Measurements from ENCODE around the gene C14orf180.

C14orf180 gene

GRCh38 chr14:104579507-104579906, at the start of gene C14orf180:
Gene C14orf180 (plus strand): TSS chr14:104579764. CDS start chr14:104586431, 6,667 bp downstream.
- DNase-seq = no peak

- DNase-seq = no peak
These were observed 48.9 kb upstream of the C14orf180 start for GRCh38 chr14:104530646-104531045.

- no peak for DNase-seq
These were observed 48.0 kb upstream of the C14orf180 start for GRCh38 chr14:104531421-104532190.

GRCh38 chr14:104532191-104532555, 47.4 kb upstream of the C14orf180 start:
- DNase-seq = no peak

- DNase-seq = no peak
These were observed 45.5 kb upstream of the C14orf180 start for GRCh38 chr14:104534036-104534435.

- DNase-seq = no peak
These were observed 42.5 kb upstream of the C14orf180 start for GRCh38 chr14:104536942-104537612.

- no peak for DNase-seq
These were observed 42.0 kb upstream of the C14orf180 start for GRCh38 chr14:104537613-104537988.

- DNase-seq = no peak
These were observed 37.6 kb upstream of the C14orf180 start for GRCh38 chr14:104541905-104542465.

- no peak for DNase-seq
These were observed 36.4 kb upstream of the C14orf180 start for GRCh38 chr14:104542871-104543830.

- DNase-seq = no peak
These were observed 35.1 kb upstream of the C14orf180 start for GRCh38 chr14:104544362-104544961.

- DNase-seq = no peak
These were observed 34.2 kb upstream of the C14orf180 start for GRCh38 chr14:104545151-104545941.

- no peak for DNase-seq
These were observed 33.5 kb upstream of the C14orf180 start for GRCh38 chr14:104545942-104546501.

GRCh38 chr14:104546591-104547309, 32.8 kb upstream of the C14orf180 start:
- no peak for DNase-seq

GRCh38 chr14:104547310-104547997, 32.1 kb upstream of the C14orf180 start:
- no peak for DNase-seq

- DNase-seq = no peak
These were observed 31.4 kb upstream of the C14orf180 start for GRCh38 chr14:104547998-104548700.

GRCh38 chr14:104548802-104549535, 30.6 kb upstream of the C14orf180 start:
- no peak for DNase-seq

GRCh38 chr14:104549536-104550339, 29.8 kb upstream of the C14orf180 start:
- no peak for DNase-seq

All from cerebellar nuclear complex (tissue), 1 donor.